GM13977 (cell line): ENCODE measurements around the gene PCBP3.

Source experiments
- DNase-seq: peaks from one replicate; pipeline ENCODE4 v3.0.0; 2012; ENCODE audit warnings: low spot score
- in situ Hi-C: fragments of 300-500 bp; cut with MboI; formaldehyde crosslinking; loops from one replicate; pipeline ENCODE4 v1.12.0; 2022; ENCODE audit warnings: low sequenced_read_pairs, low pct_unique_long_range_greater_than_20kb, mixed read lengths, inconsistent platforms; ENCODE audit not compliant: unreplicated experiment
- TF ChIP-seq, protein P1 (sequence below): IDR thresholded peaks from 2 replicates; pipeline ENCODE4 v1.5.1; 2012; ENCODE audit warnings: mild to moderate bottlenecking, control low read depth; ENCODE audit not compliant: insufficient read depth; ENCODE audit errors: extremely low read depth, missing control alignments

The PCBP3 gene

DNA sequence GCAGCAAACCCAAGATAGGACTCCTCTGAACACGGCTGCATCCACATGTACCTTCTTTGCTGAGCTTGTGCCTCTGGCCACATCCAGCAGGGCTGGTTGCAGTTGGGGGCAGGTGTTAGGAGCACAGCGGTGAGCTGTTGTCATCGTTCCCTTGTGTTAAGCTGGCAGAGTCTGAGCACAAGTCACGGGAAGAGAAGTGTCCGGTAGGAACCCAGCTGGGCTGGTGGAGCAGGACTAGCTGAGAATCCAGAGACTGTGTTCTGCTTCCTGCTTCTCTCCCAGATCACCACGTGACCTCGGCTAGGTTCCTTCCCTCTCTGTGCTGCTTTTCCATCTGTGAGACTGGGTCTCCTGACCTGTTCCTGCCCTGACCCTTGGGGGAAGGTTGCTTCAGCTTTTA, 105.1 kb downstream of the PCBP3 start:
- DNase-seq: no peak
- in situ Hi-C loops: no loop called here
- TF ChIP-seq, protein P1, sequence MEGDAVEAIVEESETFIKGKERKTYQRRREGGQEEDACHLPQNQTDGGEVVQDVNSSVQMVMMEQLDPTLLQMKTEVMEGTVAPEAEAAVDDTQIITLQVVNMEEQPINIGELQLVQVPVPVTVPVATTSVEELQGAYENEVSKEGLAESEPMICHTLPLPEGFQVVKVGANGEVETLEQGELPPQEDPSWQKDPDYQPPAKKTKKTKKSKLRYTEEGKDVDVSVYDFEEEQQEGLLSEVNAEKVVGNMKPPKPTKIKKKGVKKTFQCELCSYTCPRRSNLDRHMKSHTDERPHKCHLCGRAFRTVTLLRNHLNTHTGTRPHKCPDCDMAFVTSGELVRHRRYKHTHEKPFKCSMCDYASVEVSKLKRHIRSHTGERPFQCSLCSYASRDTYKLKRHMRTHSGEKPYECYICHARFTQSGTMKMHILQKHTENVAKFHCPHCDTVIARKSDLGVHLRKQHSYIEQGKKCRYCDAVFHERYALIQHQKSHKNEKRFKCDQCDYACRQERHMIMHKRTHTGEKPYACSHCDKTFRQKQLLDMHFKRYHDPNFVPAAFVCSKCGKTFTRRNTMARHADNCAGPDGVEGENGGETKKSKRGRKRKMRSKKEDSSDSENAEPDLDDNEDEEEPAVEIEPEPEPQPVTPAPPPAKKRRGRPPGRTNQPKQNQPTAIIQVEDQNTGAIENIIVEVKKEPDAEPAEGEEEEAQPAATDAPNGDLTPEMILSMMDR: no peak

DNA sequence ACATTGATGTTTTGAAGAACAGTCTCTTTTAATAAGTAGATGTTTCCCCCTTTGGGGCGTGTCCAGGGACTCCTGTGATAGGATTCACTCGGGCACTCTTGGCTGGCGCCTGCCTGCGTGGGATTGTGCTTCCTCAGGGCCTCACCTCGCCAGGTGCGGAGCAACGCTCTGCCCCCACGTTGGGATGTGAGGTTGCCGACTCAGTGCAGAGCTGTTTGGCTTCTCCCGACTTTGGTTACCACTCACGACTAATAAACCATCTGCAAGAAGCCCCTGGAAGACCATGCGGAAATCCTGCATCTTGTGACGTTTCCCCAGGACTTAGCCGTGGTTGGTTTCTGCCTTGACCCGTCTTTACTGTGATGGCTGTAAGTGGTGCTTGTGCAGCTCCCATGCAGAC, 106.4 kb downstream of the PCBP3 start:
- TF ChIP-seq, protein P1: no peak
- DNase-seq: no peak
- in situ Hi-C loops: no loop called here

DNA sequence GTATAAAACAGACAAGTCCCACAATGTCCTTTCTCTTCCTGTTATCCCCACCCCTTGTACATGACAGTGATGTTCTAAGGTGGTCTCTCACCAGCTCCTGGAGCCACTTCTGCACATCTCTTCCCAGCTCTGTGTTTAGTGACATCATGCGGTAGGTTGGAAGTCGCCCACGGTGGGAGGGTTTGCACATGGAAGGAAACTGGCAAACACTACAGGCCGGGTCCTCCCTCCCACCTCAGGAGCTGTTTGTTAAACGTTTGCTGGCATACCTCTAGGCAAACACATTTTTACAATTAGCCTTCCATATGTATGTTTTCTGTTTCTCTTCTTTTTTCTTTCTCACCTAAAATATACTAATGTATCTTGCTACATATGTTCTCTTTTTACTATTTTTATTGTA, 107.4 kb downstream of the PCBP3 start:
- TF ChIP-seq, protein P1: no peak
- in situ Hi-C loops: no loop called here
- DNase-seq: no peak

DNA sequence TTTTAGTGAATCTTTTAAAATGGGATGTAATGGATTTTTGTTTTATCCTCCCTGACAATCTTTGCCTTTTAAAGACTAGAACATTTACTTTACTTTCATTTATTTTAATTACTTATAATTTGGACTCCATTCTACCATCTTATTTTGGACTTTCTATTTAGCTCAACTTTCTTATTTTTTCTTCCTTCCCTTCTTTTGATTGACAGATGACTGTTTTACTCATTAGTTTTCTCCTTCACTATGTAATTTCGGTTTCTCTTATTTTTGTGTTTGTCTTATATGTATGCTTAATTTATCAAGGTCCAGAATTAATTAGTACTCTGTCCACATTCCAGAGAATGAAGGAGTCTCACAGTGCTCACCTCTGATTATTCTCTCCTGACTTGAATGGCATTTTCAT, 109.9 kb downstream of the PCBP3 start:
- in situ Hi-C loops: no loop called here

DNA sequence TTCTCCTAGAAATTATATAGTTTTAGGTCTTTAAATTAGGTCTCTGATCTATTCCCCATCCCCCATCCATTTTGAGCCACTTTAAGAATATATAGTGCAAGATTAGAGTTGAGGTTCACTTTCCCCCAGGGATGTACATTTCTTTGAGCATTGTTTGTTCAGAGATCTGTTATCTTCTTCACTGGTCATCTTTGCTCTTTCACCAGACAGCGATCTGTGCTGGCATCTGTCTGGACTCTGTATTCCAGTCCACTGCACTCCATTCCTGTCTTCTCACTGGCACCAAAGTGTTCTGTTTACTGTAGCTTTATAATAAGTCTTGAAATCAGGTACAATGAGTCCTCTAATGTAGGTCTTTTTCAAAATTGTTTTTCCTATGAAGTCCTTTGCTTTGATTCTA, 112.5 kb downstream of the PCBP3 start:
- in situ Hi-C loops: no loop called here
- TF ChIP-seq, protein P1: no peak
- no peak for DNase-seq

More for the DNA sequence above, 109.9 kb downstream of the PCBP3 start:
- no peak for DNase-seq
- TF ChIP-seq, protein P1: no peak

DNA sequence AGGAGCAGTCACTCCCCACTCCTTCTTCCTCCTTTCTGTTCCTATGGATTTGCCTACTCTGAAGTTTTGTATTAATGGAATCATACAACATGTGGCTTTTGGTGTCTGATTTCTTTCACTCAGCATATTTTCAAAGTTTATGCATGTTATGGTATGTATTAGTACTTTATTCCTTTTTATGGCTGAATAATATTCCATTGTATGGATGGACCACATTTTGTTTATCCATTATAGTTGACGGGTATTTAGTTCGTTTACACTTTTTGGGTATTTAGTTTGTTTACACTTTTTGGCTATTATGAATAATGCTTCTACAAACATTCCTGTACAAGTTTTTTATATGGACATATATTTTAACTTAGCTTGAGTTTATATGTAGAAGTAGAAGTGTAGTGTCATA, 113.1 kb downstream of the PCBP3 start:
- TF ChIP-seq, protein P1: no peak
- in situ Hi-C loops: no loop called here
- no peak for DNase-seq

DNA sequence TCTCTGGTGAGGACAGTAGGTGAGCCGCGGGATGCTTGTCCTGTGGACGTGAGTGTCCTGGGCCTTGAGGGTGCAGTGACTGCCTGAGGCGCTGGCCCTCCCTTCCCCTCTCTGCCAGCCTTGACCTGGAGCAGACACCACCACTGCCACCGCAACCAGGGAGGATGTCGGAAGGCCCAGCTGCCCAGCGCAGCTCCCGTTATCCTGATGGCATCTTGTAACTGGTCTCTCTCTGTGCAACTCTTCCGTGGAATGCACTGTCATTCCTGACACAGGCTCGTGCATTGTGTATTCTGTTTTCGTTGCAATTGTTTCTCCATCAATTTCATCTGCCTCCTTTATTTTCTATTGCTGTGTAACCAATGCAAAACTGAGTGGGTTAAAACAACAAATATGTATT, 118.2 kb downstream of the PCBP3 start:
- TF ChIP-seq, protein P1: no peak
- in situ Hi-C loops: no loop called here
- no peak for DNase-seq
